ENCODE results near the gene TNC. TPM values are rescaled to one million over a fixed set of nuclear protein-coding genes. Genes with fewer than 3 reads are reported as not detected.

TNC gene
- total and polyA plus RNA-seq, 2 donors (not counting 3 experiments of a cell fraction or from before 2014, with no cell fraction given), result 0.29 TPM; not detected in 1

DNA sequence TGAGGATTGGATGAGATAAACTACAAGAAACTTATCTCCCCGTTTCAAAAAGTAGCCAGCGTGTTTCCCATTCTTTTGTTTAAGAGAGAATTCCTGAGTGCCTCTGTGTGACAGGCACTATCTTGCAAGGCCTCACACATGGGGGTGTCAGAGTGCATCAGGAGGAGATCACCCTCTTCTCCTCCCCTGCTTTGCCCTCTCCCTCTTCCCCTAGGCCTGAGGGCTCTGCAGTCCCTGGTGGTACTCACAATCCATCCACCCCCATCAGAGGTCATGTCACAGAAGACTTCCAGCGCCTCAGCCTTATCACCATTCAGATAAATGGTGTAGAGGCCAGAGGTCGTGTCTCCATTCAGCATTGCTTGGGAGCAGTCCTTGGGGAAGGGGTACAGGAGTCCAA lies 88.0 kb downstream of the TNC start:
- Histone ChIP-seq H3K4me1 (ENCODE audit: control insufficient read depth, extremely low read depth, insufficient read depth, low read length) (no peaks in the 10 kb centered on the region), H3K9me3 (replicated peaks; ENCODE audit: control insufficient read depth, insufficient read depth, low read length) (no peaks in the 10 kb centered on the region), H3K27ac (ENCODE audit: insufficient read depth, low read depth, low read length) (no peak overlapping the region), H4K20me1 (replicated peaks; ENCODE audit: control insufficient read depth, extremely low read depth, insufficient read depth, low read length) (no peaks in the 10 kb centered on the region), H3K9ac (replicated peaks; ENCODE audit: extremely low read depth, insufficient read depth, low read length) (no peak overlapping the region), H3K36me3 (ENCODE audit: control insufficient read depth in 2 of 2, extremely low read depth in 1 of 2, insufficient read depth in 2 of 2, low read length in 2 of 2) (no peaks in the 10 kb centered on the region), H2AFZ (ENCODE audit: low read depth, low read length) (no peak overlapping the region), H3K4me2 (ENCODE audit: insufficient read depth, low read length) (no peak overlapping the region), H3K9me1 (replicated peaks; ENCODE audit: control insufficient read depth, extremely low read depth, insufficient read depth, low read length) (no peaks in the 10 kb centered on the region), H3K79me2 (ENCODE audit: control insufficient read depth, insufficient read depth, low read length) (no peaks in the 10 kb centered on the region), H3K27me3 (ENCODE audit: control insufficient read depth in 2 of 2, insufficient read depth in 2 of 2, low read length in 2 of 2) (no peaks in the 10 kb centered on the region), H3K4me3 (replicated peaks in 1 of 3; ENCODE audit: insufficient read depth in 1 of 3, low read depth in 1 of 3, low read length in 3 of 3) (no peak overlapping the region)
- dilution Hi-C loops (cut with MboI; ENCODE audit: extremely low pct_ligation_motif_present, low sequenced_read_pairs), result no loop called here
- intact Hi-C loops (cut with micrococcal nuclease), result no loop called here
- TF ChIP-seq FOS (IDR thresholded peaks at IDR 0.05; ENCODE audit: borderline replicate concordance, insufficient read depth, low read length), result no peak
- TF ChIP-seq, protein P1, sequence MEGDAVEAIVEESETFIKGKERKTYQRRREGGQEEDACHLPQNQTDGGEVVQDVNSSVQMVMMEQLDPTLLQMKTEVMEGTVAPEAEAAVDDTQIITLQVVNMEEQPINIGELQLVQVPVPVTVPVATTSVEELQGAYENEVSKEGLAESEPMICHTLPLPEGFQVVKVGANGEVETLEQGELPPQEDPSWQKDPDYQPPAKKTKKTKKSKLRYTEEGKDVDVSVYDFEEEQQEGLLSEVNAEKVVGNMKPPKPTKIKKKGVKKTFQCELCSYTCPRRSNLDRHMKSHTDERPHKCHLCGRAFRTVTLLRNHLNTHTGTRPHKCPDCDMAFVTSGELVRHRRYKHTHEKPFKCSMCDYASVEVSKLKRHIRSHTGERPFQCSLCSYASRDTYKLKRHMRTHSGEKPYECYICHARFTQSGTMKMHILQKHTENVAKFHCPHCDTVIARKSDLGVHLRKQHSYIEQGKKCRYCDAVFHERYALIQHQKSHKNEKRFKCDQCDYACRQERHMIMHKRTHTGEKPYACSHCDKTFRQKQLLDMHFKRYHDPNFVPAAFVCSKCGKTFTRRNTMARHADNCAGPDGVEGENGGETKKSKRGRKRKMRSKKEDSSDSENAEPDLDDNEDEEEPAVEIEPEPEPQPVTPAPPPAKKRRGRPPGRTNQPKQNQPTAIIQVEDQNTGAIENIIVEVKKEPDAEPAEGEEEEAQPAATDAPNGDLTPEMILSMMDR (IDR thresholded peaks at IDR 0.05; ENCODE audit: extremely low read depth in 1 of 2, insufficient read depth in 1 of 2, low read depth in 1 of 2, low read length in 2 of 2), result no peak
- no peak for TF ChIP-seq POLR2A (IDR thresholded peaks at IDR 0.05; ENCODE audit: low read depth, low read length)
- no peak for TF ChIP-seq POLR2AphosphoS5 (IDR thresholded peaks at IDR 0.05; ENCODE audit: insufficient read depth, low read depth, low read length)
- no peak for TF ChIP-seq GATA2 (IDR thresholded peaks at IDR 0.05; ENCODE audit: insufficient read depth, insufficient read length, low read depth, low read length)
- no peak for TF ChIP-seq EZH2 (IDR thresholded peaks at IDR 0.05; ENCODE audit: borderline replicate concordance, low read depth, low read length, severe bottlenecking)
- TF ChIP-seq, protein P2, sequence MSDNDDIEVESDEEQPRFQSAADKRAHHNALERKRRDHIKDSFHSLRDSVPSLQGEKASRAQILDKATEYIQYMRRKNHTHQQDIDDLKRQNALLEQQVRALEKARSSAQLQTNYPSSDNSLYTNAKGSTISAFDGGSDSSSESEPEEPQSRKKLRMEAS (IDR thresholded peaks at IDR 0.05; ENCODE audit: insufficient read depth, insufficient read length), result no peak
- TF ChIP-seq JUN (IDR thresholded peaks at IDR 0.05; ENCODE audit: borderline replicate concordance, insufficient read depth, insufficient read length, low read depth), result no peak
- TF ChIP-seq MYC (IDR thresholded peaks at IDR 0.05; ENCODE audit: low read depth, low read length), result no peak
- POLR2A ChIA-PET, result no interaction called here
- no TSS peak for BruUV-seq (replicated peaks)
- DNase-seq (ENCODE audit: low read depth, low spot score) (no peak), FAIRE-seq (no peak)
- CTCF ChIA-PET, result no interaction called here

All from endothelial cell of umbilical vein (primary cell).